Neural progenitor cell (in vitro differentiated cells): Measurements from ENCODE around the gene GINS1.

Experiments used
- EZH2 ChIP-seq: fragments of 200-600 bp; sonication (generic); IDR thresholded peaks from 2 replicates; pipeline ENCODE4 v1.6.1; 2017; ENCODE audit warnings: antibody characterized with exemption, mild to moderate bottlenecking, moderate library complexity
- EZH2phosphoT487 ChIP-seq: fragments of 200-600 bp; sonication (generic); IDR thresholded peaks from 2 replicates; pipeline ENCODE4 v1.6.1; 2017; ENCODE audit warnings: antibody characterized with exemption

DNA sequence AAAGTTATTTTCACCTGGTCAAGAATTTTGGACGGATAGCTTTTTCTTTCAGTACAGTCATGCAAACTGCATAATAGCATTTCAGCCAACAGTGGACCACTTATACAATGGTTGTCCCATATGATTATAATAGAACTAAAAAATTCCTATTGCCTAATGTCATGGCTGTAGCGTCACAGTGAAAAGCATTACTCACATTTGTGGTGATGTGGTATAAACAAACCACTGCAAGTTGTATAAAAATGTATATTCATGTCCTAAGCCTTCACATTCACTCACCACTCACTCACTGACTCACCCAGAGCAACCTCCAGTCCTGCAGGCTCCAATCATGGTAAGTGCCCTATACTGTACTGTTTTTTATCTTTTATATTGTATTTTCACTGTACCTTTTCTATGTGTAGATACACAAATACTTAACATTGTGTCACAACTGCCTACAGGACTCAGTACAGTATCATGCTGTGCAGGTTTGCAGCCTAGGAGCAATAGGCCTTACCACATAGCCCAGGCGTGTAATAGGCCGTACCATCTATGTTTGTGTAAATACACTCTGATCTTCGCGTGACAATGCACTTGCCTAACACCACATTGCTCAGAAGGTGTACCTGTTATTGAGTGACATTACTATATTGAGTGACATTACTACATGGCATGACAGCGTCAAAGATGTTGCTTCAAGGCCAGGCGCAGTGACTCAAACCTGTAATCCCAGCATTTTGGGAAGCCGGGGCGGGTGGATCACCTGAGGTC is 34.7 kb upstream of the GINS1 start:
- TF ChIP-seq EZH2 (no peak), EZH2phosphoT487 (no peak)
